Neural progenitor cell (in vitro differentiated cells): ENCODE data around the gene SIPA1L3. TPM values are rescaled to one million over a fixed set of nuclear protein-coding genes. Genes with fewer than 3 reads are reported as not detected.

Source experiments
- DNase-seq: peaks from one replicate; pipeline ENCODE4 v3.0.0-alpha.2; 2016; ENCODE audit warnings: low spot score
- H2AFZ ChIP-seq: fragments of 200-600 bp; sonication (generic); replicated peaks from 2 replicates; pipeline ENCODE4 v1.6.1; 2016; ENCODE audit warnings: antibody characterized with exemption
- H3F3A ChIP-seq: fragments of 200-600 bp; sonication (generic); 2 replicates; pipeline ENCODE4 v1.6.1; 2016; ENCODE audit warnings: antibody characterized with exemption, low read depth
- H3K27ac ChIP-seq: fragments of 200-600 bp; sonication (generic); 2 replicates; pipeline ENCODE4 v1.5.1; 2016; ENCODE audit warnings: mild to moderate bottlenecking
- H3K27me3 ChIP-seq: fragments of 200-600 bp; sonication (generic); 2 replicates; pipeline ENCODE4 v1.6.1; 2016; ENCODE audit warnings: mild to moderate bottlenecking, moderate library complexity
- H3K36me3 ChIP-seq: fragments of 200-600 bp; sonication (generic); 2 replicates; pipeline ENCODE4 v1.5.1; 2016
- H3K4me1 ChIP-seq: fragments of 200-600 bp; sonication (generic); 2 replicates; pipeline ENCODE4 v1.6.1; 2016; ENCODE audit warnings: mixed run types
- H3K4me2 ChIP-seq: fragments of 200-600 bp; sonication (generic); 2 replicates; pipeline ENCODE4 v1.6.1; 2016
- H3K4me3 ChIP-seq: fragments of 200-600 bp; sonication (generic); 2 replicates; pipeline ENCODE4 v1.5.1; 2016
- H3K79me2 ChIP-seq: fragments of 200-600 bp; sonication (generic); 2 replicates; pipeline ENCODE4 v1.6.1; 2016; ENCODE audit warnings: low read depth
- H3K9ac ChIP-seq: fragments of 200-600 bp; sonication (generic); 2 replicates; pipeline ENCODE4 v1.6.1; 2016
- H3K9me3 ChIP-seq: fragments of 200-600 bp; sonication (generic); 2 replicates; pipeline ENCODE4 v1.5.1; 2016; ENCODE audit warnings: low read depth
- H4K20me1 ChIP-seq: fragments of 200-600 bp; sonication (generic); 2 replicates; pipeline ENCODE4 v1.6.1; 2016; ENCODE audit warnings: low read depth
- H3K27ac Mint-ChIP-seq: 3 replicates; pipeline ENCODE4 v1.8.0; 2021; ENCODE audit warnings: mixed read lengths
- H3K27me3 Mint-ChIP-seq: 2 replicates; pipeline ENCODE4 v1.8.0; 2022; ENCODE audit warnings: low read depth, mild to moderate bottlenecking, inconsistent platforms, moderate library complexity, mixed read lengths; ENCODE audit not compliant: insufficient read depth
- H3K36me3 Mint-ChIP-seq: 3 replicates; pipeline ENCODE4 v1.8.0; 2021; ENCODE audit warnings: mixed read lengths
- H3K4me1 Mint-ChIP-seq: 3 replicates; pipeline ENCODE4 v1.8.0; 2021; ENCODE audit warnings: mixed read lengths
- H3K4me3 Mint-ChIP-seq: 3 replicates; pipeline ENCODE4 v1.8.0; 2021; ENCODE audit warnings: mild to moderate bottlenecking, moderate library complexity, mixed read lengths
- H3K9me3 Mint-ChIP-seq: 3 replicates; pipeline ENCODE4 v1.8.0; 2020; ENCODE audit warnings: mixed read lengths
- CTCF ChIP-seq: fragments of 200-600 bp; sonication (generic); IDR thresholded peaks from 2 replicates; pipeline ENCODE4 v1.5.1; 2017; ENCODE audit warnings: antibody characterized with exemption, mild to moderate bottlenecking
- EZH2 ChIP-seq: fragments of 200-600 bp; sonication (generic); IDR thresholded peaks from 2 replicates; pipeline ENCODE4 v1.6.1; 2017; ENCODE audit warnings: antibody characterized with exemption, mild to moderate bottlenecking, moderate library complexity
- EZH2phosphoT487 ChIP-seq: fragments of 200-600 bp; sonication (generic); IDR thresholded peaks from 2 replicates; pipeline ENCODE4 v1.6.1; 2017; ENCODE audit warnings: antibody characterized with exemption
- total RNA-seq: library from RNA; depleted of rRNA; stranded (reverse); fragments of >200 nt; gene quantifications from 2 replicates; pipeline ENCODE4 v1.2.3, GENCODE V29; 2015; ENCODE audit warnings: low replicate concordance

The SIPA1L3 gene
- total RNA-seq, 1 donor from 2014 or later: 19.2 TPM

- H3K36me3 Mint-ChIP-seq: peaks cover 4% of the 10 kb centered on the region
- no peaks in the 10 kb centered on the region for H3K36me3 ChIP-seq
- no peak overlapping the region for H2AFZ ChIP-seq
- peak overlapping the region; percentile 86 for H3K4me2 ChIP-seq
- H3K4me1 ChIP-seq: peaks cover 42% of the 10 kb centered on the region
- no peaks in the 10 kb centered on the region for H3K9me3 Mint-ChIP-seq
- peaks cover 10% of the 10 kb centered on the region for H3K27me3 Mint-ChIP-seq
- peak overlapping the region; percentile 74 for H3K27ac ChIP-seq
- no peaks in the 10 kb centered on the region for H3K79me2 ChIP-seq
- no peaks in the 10 kb centered on the region for H4K20me1 ChIP-seq
- TF ChIP-seq EZH2 (no peak), EZH2phosphoT487 (no peak), CTCF (no peak)
- H3K4me3 Mint-ChIP-seq: peak overlapping the region; percentile 81
- peak overlapping the region; percentile 95 for H3K27ac Mint-ChIP-seq
- no peak overlapping the region for H3K9ac ChIP-seq
- peaks cover 34% of the 10 kb centered on the region for H3F3A ChIP-seq
- no peaks in the 10 kb centered on the region for H3K27me3 ChIP-seq
- H3K9me3 ChIP-seq: no peaks in the 10 kb centered on the region
- H3K4me1 Mint-ChIP-seq: peaks cover 55% of the 10 kb centered on the region
- H3K4me3 ChIP-seq: peak overlapping the region; percentile 46
- DNase-seq: peak; percentile 87
Measured at GRCh38 chr19:38209671-38210457, 302.9 kb downstream of the SIPA1L3 start.

- no peaks in the 10 kb centered on the region for H3K9me3 Mint-ChIP-seq
- H3K79me2 ChIP-seq: no peaks in the 10 kb centered on the region
- H3K27ac Mint-ChIP-seq: peak overlapping the region; percentile 95
- TF ChIP-seq EZH2: no peak
- no peak for TF ChIP-seq CTCF
- TF ChIP-seq EZH2phosphoT487: no peak
- DNase-seq: peak; percentile 97
- H3K4me1 ChIP-seq: peaks cover 42% of the 10 kb centered on the region
- H3K9me3 ChIP-seq: no peaks in the 10 kb centered on the region
- H3F3A ChIP-seq: peaks cover 34% of the 10 kb centered on the region
- peaks cover 55% of the 10 kb centered on the region for H3K4me1 Mint-ChIP-seq
- no peak overlapping the region for H2AFZ ChIP-seq
- no peaks in the 10 kb centered on the region for H4K20me1 ChIP-seq
- H3K27me3 Mint-ChIP-seq: peaks cover 10% of the 10 kb centered on the region
- no peak overlapping the region for H3K9ac ChIP-seq
- H3K4me3 Mint-ChIP-seq: peak overlapping the region; percentile 81
- no peaks in the 10 kb centered on the region for H3K36me3 ChIP-seq
- H3K36me3 Mint-ChIP-seq: peaks cover 4% of the 10 kb centered on the region
- peak overlapping the region; percentile 46 for H3K4me3 ChIP-seq
- no peaks in the 10 kb centered on the region for H3K27me3 ChIP-seq
- peak overlapping the region; percentile 74 for H3K27ac ChIP-seq
- peak overlapping the region; percentile 86 for H3K4me2 ChIP-seq
Measured at GRCh38 chr19:38210458-38210987, 303.5 kb downstream of the SIPA1L3 start.

- Histone ChIP-seq H3K4me3 (peak overlapping the region; percentile 46), H3K9ac (no peak overlapping the region), H3K79me2 (no peaks in the 10 kb centered on the region), H2AFZ (no peak overlapping the region), H3K36me3 (no peaks in the 10 kb centered on the region), H3K4me2 (peak overlapping the region; percentile 86), H3F3A (peaks cover 34% of the 10 kb centered on the region), H3K9me3 (no peaks in the 10 kb centered on the region), H4K20me1 (no peaks in the 10 kb centered on the region), H3K27me3 (no peaks in the 10 kb centered on the region), H3K4me1 (peaks cover 42% of the 10 kb centered on the region), H3K27ac (no peak overlapping the region)
- peaks cover 6% of the 10 kb centered on the region for H3K36me3 Mint-ChIP-seq
- peak overlapping the region; percentile 93 for H3K27ac Mint-ChIP-seq
- peak; percentile 70 for DNase-seq
- TF ChIP-seq EZH2phosphoT487 (no peak), EZH2 (no peak), CTCF (no peak)
- H3K9me3 Mint-ChIP-seq: no peaks in the 10 kb centered on the region
- peaks cover 10% of the 10 kb centered on the region for H3K27me3 Mint-ChIP-seq
- peaks cover 55% of the 10 kb centered on the region for H3K4me1 Mint-ChIP-seq
- peak overlapping the region; percentile 81 for H3K4me3 Mint-ChIP-seq
Measured at GRCh38 chr19:38211151-38211591, 304.2 kb downstream of the SIPA1L3 start.
